Thyroid gland (tissue), 4 donors: ENCODE measurements around the gene SLC44A4.

Experiments
- POLR2A ChIP-seq, 2 donors: fragments of 450-650 bp; IDR thresholded peaks; one replicate each; pipeline ENCODE4 v1.6.1; 2017; ENCODE audit warnings: antibody characterized with exemption in 2 of 2, mild to moderate bottlenecking in 2 of 2, moderate library complexity in 1 of 2
- TF ChIP-seq, protein P1 (sequence below), 6 experiments: fragments of 200-600 bp in 3 of 6; fragments of 450-650 bp in 3 of 6; sonication (generic) in 3 of 6; IDR thresholded peaks; one replicate each; pipeline ENCODE4 v1.5.1; 2016 to 2019; ENCODE audit warnings: antibody characterized with exemption in 6 of 6, mild to moderate bottlenecking in 2 of 6, inconsistent platforms in 1 of 6, moderate library complexity in 1 of 6

GRCh38 chr6:31826793-31827285 lies 52.0 kb downstream of the SLC44A4 start:
- TF ChIP-seq, protein P1, sequence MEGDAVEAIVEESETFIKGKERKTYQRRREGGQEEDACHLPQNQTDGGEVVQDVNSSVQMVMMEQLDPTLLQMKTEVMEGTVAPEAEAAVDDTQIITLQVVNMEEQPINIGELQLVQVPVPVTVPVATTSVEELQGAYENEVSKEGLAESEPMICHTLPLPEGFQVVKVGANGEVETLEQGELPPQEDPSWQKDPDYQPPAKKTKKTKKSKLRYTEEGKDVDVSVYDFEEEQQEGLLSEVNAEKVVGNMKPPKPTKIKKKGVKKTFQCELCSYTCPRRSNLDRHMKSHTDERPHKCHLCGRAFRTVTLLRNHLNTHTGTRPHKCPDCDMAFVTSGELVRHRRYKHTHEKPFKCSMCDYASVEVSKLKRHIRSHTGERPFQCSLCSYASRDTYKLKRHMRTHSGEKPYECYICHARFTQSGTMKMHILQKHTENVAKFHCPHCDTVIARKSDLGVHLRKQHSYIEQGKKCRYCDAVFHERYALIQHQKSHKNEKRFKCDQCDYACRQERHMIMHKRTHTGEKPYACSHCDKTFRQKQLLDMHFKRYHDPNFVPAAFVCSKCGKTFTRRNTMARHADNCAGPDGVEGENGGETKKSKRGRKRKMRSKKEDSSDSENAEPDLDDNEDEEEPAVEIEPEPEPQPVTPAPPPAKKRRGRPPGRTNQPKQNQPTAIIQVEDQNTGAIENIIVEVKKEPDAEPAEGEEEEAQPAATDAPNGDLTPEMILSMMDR (IDR thresholded peaks at IDR 0.05) = no peak
- peak; percentile 72 to 85 for TF ChIP-seq POLR2A (IDR thresholded peaks at IDR 0.05)
